Activated B cell treated with CpG ODN at 0.5 μM for 24 hours (primary cell): ENCODE data around the gene DLX6. TPM values are rescaled to one million over a fixed set of nuclear protein-coding genes. Genes with fewer than 3 reads are reported as not detected.

Experiments
- ATAC-seq: fragments of 200-7000 bp; cut with Tn5 transposase; one replicate; pipeline ENCODE4 v1.10.0; 2021; ENCODE audit warnings: low read depth, mild to moderate bottlenecking, moderate library complexity
- CTCF ChIA-PET: fragments of 350-600 bp; sonication (Branson Sonifier 250); formaldehyde crosslinking; loops from one replicate; lab custom pipeline; 2021; ENCODE audit warnings: antibody characterized with exemption; lab: Charles Lee
- POLR2A ChIA-PET: fragments of 350-600 bp; sonication (Branson Sonifier 250); formaldehyde crosslinking; loops from one replicate; lab custom pipeline; 2021; ENCODE audit warnings: antibody characterized with exemption; lab: Charles Lee
- DNase-seq: peaks from one replicate; pipeline ENCODE4 v3.0.0; 2022
- H3K27ac Mint-ChIP-seq: one replicate; pipeline ENCODE4 v1.8.0; 2020; ENCODE audit warnings: mixed read lengths
- H3K27me3 Mint-ChIP-seq: one replicate; pipeline ENCODE4 v1.8.0; 2021; ENCODE audit warnings: mixed read lengths
- H3K36me3 Mint-ChIP-seq: one replicate; pipeline ENCODE4 v1.8.0; 2021; ENCODE audit warnings: low read depth, mixed read lengths
- H3K4me1 Mint-ChIP-seq: one replicate; pipeline ENCODE4 v1.8.0; 2021; ENCODE audit warnings: mixed read lengths
- H3K4me3 Mint-ChIP-seq: one replicate; pipeline ENCODE4 v1.8.0; 2020; ENCODE audit warnings: mild to moderate bottlenecking, mixed read lengths
- H3K9me3 Mint-ChIP-seq: one replicate; pipeline ENCODE4 v1.8.0; 2020; ENCODE audit warnings: mixed read lengths
- intact Hi-C: fragments of 100-400 bp; cut with micrococcal nuclease; formaldehyde crosslinking; loops from one replicate; pipeline ENCODE4 v1.15.1; 2024
- total RNA-seq: library from RNA; stranded (reverse); gene quantifications from 2 replicates; pipeline ENCODE4 v1.2.3, GENCODE V29; 2022
- TF ChIP-seq, protein P1 (sequence below): fragments of 200-600 bp; IDR thresholded peaks from one replicate; pipeline ENCODE4 v1.8.0; 2022; ENCODE audit warnings: antibody characterized with exemption, mild to moderate bottlenecking

Gene DLX6
- total RNA-seq, 1 donor from 2014 or later = not detected

DNA sequence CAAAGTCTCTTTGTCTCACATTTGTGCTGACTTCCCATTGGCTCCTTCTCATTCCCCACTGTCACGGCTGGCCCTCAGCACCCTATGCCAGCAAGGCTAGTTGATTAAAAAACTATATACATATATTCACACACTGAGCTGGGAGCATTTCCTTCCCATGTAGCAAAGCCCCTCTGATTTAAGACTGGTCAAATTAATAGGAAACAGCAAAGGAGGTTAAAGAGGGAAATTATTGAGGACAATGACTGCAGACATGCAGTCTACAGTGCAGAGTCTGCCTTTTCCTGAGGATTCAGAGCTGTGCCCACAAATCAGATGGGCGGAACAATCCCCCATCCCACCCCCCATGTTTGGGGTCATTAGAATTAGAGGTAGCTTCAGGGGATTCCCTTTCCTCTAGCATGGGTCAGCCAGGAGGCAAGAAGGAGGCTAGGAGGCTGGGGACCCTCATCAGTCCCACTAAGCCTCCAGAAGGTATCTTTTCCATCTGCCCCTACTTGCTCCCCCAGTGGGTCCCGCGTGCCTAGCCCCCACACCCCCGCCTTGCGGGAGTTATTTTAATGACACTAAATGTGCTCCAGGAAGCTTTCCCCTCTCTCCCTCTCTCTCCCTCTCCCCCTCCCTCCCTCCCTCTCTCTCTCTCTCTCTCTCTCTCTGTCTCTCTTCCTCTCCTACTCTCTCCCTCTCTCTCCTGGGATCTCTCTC lies 9.8 kb upstream of the DLX6 start:
- POLR2A ChIA-PET = no interaction called here
- no peaks in the 10 kb centered on the region for H3K36me3 Mint-ChIP-seq
- CTCF ChIA-PET = no interaction called here
- TF ChIP-seq, protein P1, sequence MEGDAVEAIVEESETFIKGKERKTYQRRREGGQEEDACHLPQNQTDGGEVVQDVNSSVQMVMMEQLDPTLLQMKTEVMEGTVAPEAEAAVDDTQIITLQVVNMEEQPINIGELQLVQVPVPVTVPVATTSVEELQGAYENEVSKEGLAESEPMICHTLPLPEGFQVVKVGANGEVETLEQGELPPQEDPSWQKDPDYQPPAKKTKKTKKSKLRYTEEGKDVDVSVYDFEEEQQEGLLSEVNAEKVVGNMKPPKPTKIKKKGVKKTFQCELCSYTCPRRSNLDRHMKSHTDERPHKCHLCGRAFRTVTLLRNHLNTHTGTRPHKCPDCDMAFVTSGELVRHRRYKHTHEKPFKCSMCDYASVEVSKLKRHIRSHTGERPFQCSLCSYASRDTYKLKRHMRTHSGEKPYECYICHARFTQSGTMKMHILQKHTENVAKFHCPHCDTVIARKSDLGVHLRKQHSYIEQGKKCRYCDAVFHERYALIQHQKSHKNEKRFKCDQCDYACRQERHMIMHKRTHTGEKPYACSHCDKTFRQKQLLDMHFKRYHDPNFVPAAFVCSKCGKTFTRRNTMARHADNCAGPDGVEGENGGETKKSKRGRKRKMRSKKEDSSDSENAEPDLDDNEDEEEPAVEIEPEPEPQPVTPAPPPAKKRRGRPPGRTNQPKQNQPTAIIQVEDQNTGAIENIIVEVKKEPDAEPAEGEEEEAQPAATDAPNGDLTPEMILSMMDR = no peak
- intact Hi-C loops = no loop called here
- DNase-seq (no peak), ATAC-seq (no peak)
- H3K4me1 Mint-ChIP-seq = peaks cover 2% of the 10 kb centered on the region
- peaks cover 2% of the 10 kb centered on the region for H3K9me3 Mint-ChIP-seq
- H3K27me3 Mint-ChIP-seq = peaks cover 83% of the 10 kb centered on the region
- H3K4me3 Mint-ChIP-seq = no peak overlapping the region
- H3K27ac Mint-ChIP-seq = no peak overlapping the region

DNA sequence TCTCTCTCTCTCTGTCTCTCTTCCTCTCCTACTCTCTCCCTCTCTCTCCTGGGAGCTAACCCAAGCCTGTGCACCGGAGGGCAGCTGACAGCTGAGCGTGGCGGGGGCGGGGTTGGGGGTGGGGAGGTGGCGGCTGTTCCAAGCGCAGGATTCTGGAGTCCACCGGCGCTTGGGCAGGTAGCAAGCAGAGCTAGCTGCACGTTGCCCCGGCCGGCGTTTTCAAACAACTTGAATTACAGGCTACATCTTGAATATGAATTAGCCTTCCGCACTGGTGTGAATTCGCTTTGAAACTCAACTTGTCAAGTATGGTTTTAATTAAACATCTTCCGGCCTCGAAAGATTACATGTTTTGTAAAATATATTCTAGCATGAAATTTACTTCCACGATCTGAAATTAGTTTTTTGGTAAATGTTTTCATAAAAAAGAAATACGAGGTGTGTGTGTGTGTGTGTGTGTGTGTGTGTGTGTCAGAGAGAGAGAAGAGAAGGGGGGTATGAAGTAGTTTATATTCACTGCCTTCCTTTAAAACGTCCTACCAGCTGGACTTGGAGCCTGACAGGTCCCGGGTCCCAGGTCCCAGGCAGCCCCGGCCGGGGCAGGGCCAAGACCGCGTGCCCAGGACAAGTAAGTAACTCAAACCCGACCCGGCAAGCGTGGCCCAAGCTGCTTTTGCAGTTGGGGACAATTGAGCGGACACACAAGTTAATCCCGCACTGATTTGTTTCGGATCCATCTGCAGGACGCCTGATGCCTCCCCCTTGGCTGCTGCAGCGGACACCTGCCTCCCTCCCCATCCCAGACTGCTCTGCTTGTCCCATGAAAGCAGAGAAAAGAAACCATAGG lies 9.0 kb upstream of the DLX6 start:
- ChIA-PET CTCF (no interaction called here), POLR2A (no interaction called here)
- ATAC-seq (no peak), DNase-seq (no peak)
- Mint-ChIP-seq H3K27ac (no peak overlapping the region), H3K4me3 (no peak overlapping the region), H3K9me3 (peaks cover 2% of the 10 kb centered on the region), H3K27me3 (peaks cover 89% of the 10 kb centered on the region), H3K4me1 (peaks cover 2% of the 10 kb centered on the region), H3K36me3 (no peaks in the 10 kb centered on the region)
- TF ChIP-seq, protein P1 = no peak
- intact Hi-C loops = no loop called here

DNA sequence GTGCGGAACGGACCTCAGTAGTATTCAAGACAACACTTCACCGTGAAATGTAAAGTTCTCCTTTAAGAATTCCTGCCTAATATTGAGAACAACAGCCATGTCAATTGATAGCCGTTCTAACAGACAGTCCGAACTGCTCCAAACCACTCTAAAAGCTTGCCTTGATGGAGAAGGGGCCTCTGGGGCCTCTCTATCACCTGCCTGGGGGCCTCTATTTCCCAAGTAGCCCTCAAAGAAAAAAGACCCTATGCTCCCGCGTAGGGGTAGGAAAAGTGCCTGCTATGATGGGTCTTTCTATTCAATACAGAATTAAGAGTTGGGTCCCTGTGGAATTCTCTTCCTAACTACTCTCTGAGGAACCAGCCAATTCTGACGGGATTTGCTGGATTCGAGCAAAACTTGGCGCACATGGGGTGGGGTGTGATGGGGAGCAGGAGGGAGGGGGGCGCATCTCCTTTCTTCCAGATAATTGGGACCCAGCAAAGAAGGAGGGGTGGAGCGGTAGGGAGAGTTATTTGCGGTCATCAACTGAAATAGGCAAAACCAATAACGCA lies 8.3 kb upstream of the DLX6 start:
- ATAC-seq (no peak), DNase-seq (no peak)
- ChIA-PET POLR2A (no interaction called here), CTCF (no interaction called here)
- TF ChIP-seq, protein P1 = no peak
- no peak overlapping the region for H3K4me3 Mint-ChIP-seq
- H3K27me3 Mint-ChIP-seq = peaks cover 87% of the 10 kb centered on the region
- H3K4me1 Mint-ChIP-seq = peaks cover 2% of the 10 kb centered on the region
- no peak overlapping the region for H3K27ac Mint-ChIP-seq
- intact Hi-C loops = no loop called here
- no peaks in the 10 kb centered on the region for H3K36me3 Mint-ChIP-seq
- peaks cover 2% of the 10 kb centered on the region for H3K9me3 Mint-ChIP-seq

DNA sequence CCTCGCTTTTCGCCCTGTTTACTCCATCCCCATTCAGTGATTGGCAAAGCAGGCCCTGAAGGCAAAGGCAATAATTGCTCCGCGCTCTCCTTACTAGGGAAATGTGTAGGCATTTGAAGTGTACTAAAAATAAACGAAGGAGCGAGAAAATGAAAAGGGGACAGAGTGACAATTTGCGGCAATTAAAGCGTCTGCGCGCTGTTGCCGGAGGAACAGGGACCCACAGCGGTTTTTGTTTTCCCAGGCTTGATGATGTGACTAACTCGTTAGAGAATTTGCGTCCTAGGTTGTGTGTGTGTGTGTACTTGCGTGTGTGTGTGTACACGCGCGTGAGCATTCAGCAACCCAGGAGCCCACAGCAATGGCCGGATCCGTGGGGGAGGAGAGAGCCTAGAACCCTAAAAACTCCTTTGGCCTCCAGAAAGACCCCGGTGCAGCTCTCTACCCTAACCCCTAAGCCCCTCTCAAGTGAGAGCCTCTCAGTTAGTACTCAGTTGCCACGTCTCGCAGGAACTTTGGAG lies 7.8 kb upstream of the DLX6 start:
- DNase-seq = no peak
- intact Hi-C loops = no loop called here
- H3K4me1 Mint-ChIP-seq = peaks cover 2% of the 10 kb centered on the region
- no peak overlapping the region for H3K4me3 Mint-ChIP-seq
- ATAC-seq = no peak
- H3K36me3 Mint-ChIP-seq = no peaks in the 10 kb centered on the region
- CTCF ChIA-PET = no interaction called here
- TF ChIP-seq, protein P1 = no peak
- POLR2A ChIA-PET = no interaction called here
- peaks cover 2% of the 10 kb centered on the region for H3K9me3 Mint-ChIP-seq
- H3K27ac Mint-ChIP-seq = no peak overlapping the region
- H3K27me3 Mint-ChIP-seq = peaks cover 87% of the 10 kb centered on the region

DNA sequence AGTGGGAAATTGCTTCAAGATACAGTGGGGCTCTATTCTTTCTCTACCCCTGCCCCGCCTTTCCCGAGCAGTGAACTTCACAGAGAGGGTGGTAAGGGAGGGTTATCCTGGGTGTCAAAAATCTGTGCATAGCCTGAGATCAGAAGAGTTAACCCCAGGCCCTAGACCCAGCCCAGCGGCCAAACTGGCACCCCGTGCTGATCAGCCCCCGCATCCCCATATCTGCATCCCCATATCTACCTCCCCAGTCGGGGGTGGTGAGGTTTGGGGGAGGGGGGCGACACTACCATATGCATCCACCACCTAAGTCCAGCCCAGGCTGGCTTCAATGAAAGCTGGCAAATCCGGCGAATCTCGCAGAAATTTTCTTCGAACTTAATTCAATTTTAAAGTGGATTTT lies 7.0 kb upstream of the DLX6 start:
- Mint-ChIP-seq H3K27ac (no peak overlapping the region), H3K27me3 (peaks cover 87% of the 10 kb centered on the region), H3K4me3 (no peak overlapping the region), H3K9me3 (peaks cover 1% of the 10 kb centered on the region), H3K4me1 (no peaks in the 10 kb centered on the region), H3K36me3 (no peaks in the 10 kb centered on the region)
- ChIA-PET CTCF (no interaction called here), POLR2A (no interaction called here)
- no peak for ATAC-seq
- intact Hi-C loops = no loop called here
- TF ChIP-seq, protein P1 = no peak
- no peak for DNase-seq
